Activated CD8-positive, alpha-beta T cell treated with anti-CD3 and anti-CD28 coated beads for 36 hours (primary cell): Measurements from ENCODE around the gene LCP1. TPM values are rescaled to one million over a fixed set of nuclear protein-coding genes. Genes with fewer than 3 reads are reported as not detected.
A peak's percentile ranks its signal among the peaks of the same experiment; 100 is the strongest.

Experiments
- ATAC-seq: fragments of 200-7000 bp; cut with Tn5 transposase; one replicate; pipeline ENCODE4 v1.10.0; 2021; ENCODE audit warnings: mild to moderate bottlenecking, moderate library complexity
- CTCF ChIA-PET: fragments of 350-600 bp; sonication (Branson Sonifier 250); formaldehyde crosslinking; loops from one replicate; lab custom pipeline; 2021; ENCODE audit warnings: antibody characterized with exemption; lab: Charles Lee
- POLR2A ChIA-PET: fragments of 350-600 bp; sonication (Branson Sonifier 250); formaldehyde crosslinking; loops from one replicate; lab custom pipeline; 2021; ENCODE audit warnings: antibody characterized with exemption; lab: Charles Lee
- DNase-seq: peaks from one replicate; pipeline ENCODE4 v3.0.0-alpha.2; 2020
- H3K27ac Mint-ChIP-seq: one replicate; pipeline ENCODE4 v1.8.0; 2021; ENCODE audit warnings: mild to moderate bottlenecking, mixed read lengths
- H3K27me3 Mint-ChIP-seq: one replicate; pipeline ENCODE4 v1.8.0; 2021; ENCODE audit warnings: mixed read lengths
- H3K36me3 Mint-ChIP-seq: one replicate; pipeline ENCODE4 v1.8.0; 2021; ENCODE audit warnings: low read depth, mixed read lengths
- H3K4me1 Mint-ChIP-seq: one replicate; pipeline ENCODE4 v1.8.0; 2021; ENCODE audit warnings: low read depth, mixed read lengths
- H3K4me3 Mint-ChIP-seq: one replicate; pipeline ENCODE4 v1.8.0; 2021; ENCODE audit warnings: mild to moderate bottlenecking, moderate library complexity, mixed read lengths
- H3K9me3 Mint-ChIP-seq: one replicate; pipeline ENCODE4 v1.8.0; 2021; ENCODE audit warnings: mixed read lengths
- CTCF ChIP-seq: fragments of 200-600 bp; IDR thresholded peaks from one replicate; pipeline ENCODE4 v1.8.0; 2022; ENCODE audit warnings: antibody characterized with exemption, mild to moderate bottlenecking
- intact Hi-C: fragments of 100-400 bp; cut with micrococcal nuclease; formaldehyde crosslinking; loops from one replicate; pipeline ENCODE4 v1.10.0; 2022
- total RNA-seq, 2 experiments: library from RNA; stranded (reverse); gene quantifications; one replicate each; pipeline ENCODE4 v1.2.3, GENCODE V29; 2021

The LCP1 gene
- total RNA-seq, 2 experiments from 2014 or later: 1,014 to 1,019 TPM

- H3K27ac Mint-ChIP-seq: no peak overlapping the region
- H3K9me3 Mint-ChIP-seq: no peaks in the 10 kb centered on the region
- no peak for TF ChIP-seq CTCF
- ChIA-PET CTCF (interaction anchor here (1.1 kb wide), 1 partner anchor 19 kb away, joined by 3 read pairs; no protein-coding TSS in a partner anchor), POLR2A (no interaction called here)
- intact Hi-C loops: no loop called here
- DNase-seq: no peak
- H3K27me3 Mint-ChIP-seq: peaks cover 6% of the 10 kb centered on the region
- peak; percentile 56 for ATAC-seq
- peaks cover 2% of the 10 kb centered on the region for H3K4me1 Mint-ChIP-seq
- H3K36me3 Mint-ChIP-seq: no peaks in the 10 kb centered on the region
- H3K4me3 Mint-ChIP-seq: no peak overlapping the region
Measured at GRCh38 chr13:46113596-46113995, 68.4 kb downstream of the LCP1 start.

DNA sequence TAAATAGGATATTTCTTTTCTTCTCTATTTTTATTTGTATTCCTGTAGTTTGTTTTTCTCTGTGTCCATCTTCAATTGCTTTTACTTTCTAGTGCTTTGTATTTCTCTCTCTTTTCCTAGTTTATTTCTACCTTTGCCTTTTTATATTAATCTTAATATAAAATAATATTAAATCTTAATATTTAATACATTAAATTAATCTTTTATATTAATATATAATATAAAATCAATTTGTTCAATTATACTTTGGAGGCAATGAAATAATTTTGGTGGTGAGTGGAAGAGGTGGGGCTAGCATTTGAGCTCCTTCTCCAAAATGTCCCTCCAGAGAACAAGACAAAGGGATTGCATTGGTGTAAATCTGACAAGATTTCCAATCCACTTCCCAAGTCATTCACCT lies 70.8 kb downstream of the LCP1 start:
- TF ChIP-seq CTCF: no peak
- peaks cover 10% of the 10 kb centered on the region for H3K4me1 Mint-ChIP-seq
- ATAC-seq (no peak), DNase-seq (no peak)
- H3K27ac Mint-ChIP-seq: no peak overlapping the region
- intact Hi-C loops: no loop called here
- ChIA-PET CTCF (interaction anchor here (1.0 kb wide), 1 partner anchor 8 kb away, joined by 3 read pairs; no protein-coding TSS in a partner anchor), POLR2A (no interaction called here)
- H3K9me3 Mint-ChIP-seq: no peaks in the 10 kb centered on the region
- no peak overlapping the region for H3K4me3 Mint-ChIP-seq
- H3K27me3 Mint-ChIP-seq: peaks cover 9% of the 10 kb centered on the region
- H3K36me3 Mint-ChIP-seq: no peaks in the 10 kb centered on the region

GRCh38 chr13:46109451-46109850 lies 72.5 kb downstream of the LCP1 start:
- ChIA-PET CTCF (no interaction called here), POLR2A (no interaction called here)
- Mint-ChIP-seq H3K36me3 (no peaks in the 10 kb centered on the region), H3K4me1 (peaks cover 10% of the 10 kb centered on the region), H3K27me3 (peaks cover 9% of the 10 kb centered on the region), H3K4me3 (no peak overlapping the region), H3K9me3 (no peaks in the 10 kb centered on the region), H3K27ac (no peak overlapping the region)
- TF ChIP-seq CTCF: no peak
- intact Hi-C loops: no loop called here
- ATAC-seq (no peak), DNase-seq (no peak)

DNA sequence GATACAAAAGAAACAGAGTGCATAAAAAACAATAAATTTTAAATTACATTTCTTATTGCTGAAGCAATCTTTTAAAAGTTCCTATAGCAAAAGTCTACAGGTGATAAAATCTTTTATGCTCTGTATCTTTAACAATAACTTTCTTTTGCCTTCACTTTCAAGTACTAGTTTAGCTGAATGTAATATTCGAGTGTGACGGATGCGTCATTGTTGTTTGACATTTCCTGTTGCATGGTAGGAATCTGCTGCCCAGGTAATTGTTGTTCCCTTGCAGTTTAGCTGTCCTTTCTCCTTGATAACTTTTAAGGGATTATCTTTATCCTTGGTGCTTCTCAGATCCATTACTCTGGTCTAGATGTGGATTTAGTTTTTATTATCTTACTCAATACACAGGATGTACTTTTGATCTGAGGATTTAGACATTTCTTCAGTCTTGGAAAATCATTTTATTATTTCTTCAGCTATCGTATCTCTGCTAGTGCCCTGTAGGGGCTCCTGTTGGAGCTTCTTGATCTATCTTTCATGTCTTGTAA lies 75.1 kb downstream of the LCP1 start:
- H3K4me3 Mint-ChIP-seq: no peak overlapping the region
- H3K27ac Mint-ChIP-seq: no peak overlapping the region
- POLR2A ChIA-PET: interaction anchor here (0.6 to 1.0 kb wide), 2 partner anchors 16 to 17 kb away, joined by 3 read pairs; no protein-coding TSS in a partner anchor

More for the DNA sequence above, 75.1 kb downstream of the LCP1 start:
- intact Hi-C loops: no loop called here
- Mint-ChIP-seq H3K9me3 (no peaks in the 10 kb centered on the region), H3K36me3 (no peaks in the 10 kb centered on the region), H3K4me1 (peaks cover 10% of the 10 kb centered on the region), H3K27me3 (peaks cover 10% of the 10 kb centered on the region)
- CTCF ChIA-PET: interaction anchor here (1.4 kb wide), 2 partner anchors 12 to 100 kb away, joined by 3 read pairs; no protein-coding TSS in a partner anchor
- DNase-seq (no peak), ATAC-seq (no peak)
- no peak for TF ChIP-seq CTCF
